HTR-8/SVneo (cell line): Measurements from ENCODE around the gene F12.
"Not testable (repeated sequence)": the region's sequence is repeated elsewhere in the genome, so short reads cannot be mapped to it uniquely, and the experiment has no call there.

ENCODE experiments used
- DNase-seq: peaks from one replicate; pipeline ENCODE4 v3.0.0; 2011; ENCODE audit warnings: low spot score, mixed read lengths; ENCODE audit not compliant: insufficient read length
- FAIRE-seq: peaks from 2 replicates; lab custom pipeline; 2011; peaks lifted over from hg19 to GRCh38; lab: Jason Lieb, UNC

F12 gene

GRCh38 chr5:177390363-177391300 lies 18.7 kb downstream of the F12 start:
- FAIRE-seq (peak; percentile 92), DNase-seq (peak; percentile 93)

GRCh38 chr5:177389241-177390169 lies 19.9 kb downstream of the F12 start:
- FAIRE-seq (peak; percentile 72), DNase-seq (peak; percentile 71)

- FAIRE-seq (no peak), DNase-seq (no peak)
Measured at GRCh38 chr5:177388521-177389052, 20.8 kb downstream of the F12 start.

- no peak for DNase-seq
- no peak for FAIRE-seq
Measured at GRCh38 chr5:177387405-177387804, 22.0 kb downstream of the F12 start.

- DNase-seq (no peak), FAIRE-seq (no peak)
Measured at GRCh38 chr5:177386542-177386941, 22.8 kb downstream of the F12 start.

- FAIRE-seq, result no peak
- DNase-seq, result no peak
Measured at GRCh38 chr5:177385720-177386119, 23.6 kb downstream of the F12 start.

GRCh38 chr5:177384134-177384533 lies 25.2 kb downstream of the F12 start, which contains the start of gene SLC34A1:
TSS of gene SLC34A1 (plus strand) at chr5:177384434. CDS start at chr5:177385742, 1,308 bp downstream.
- DNase-seq (no peak), FAIRE-seq (no peak)

GRCh38 chr5:177383181-177383580 lies 26.2 kb downstream of the F12 start:
- no peak for DNase-seq
- FAIRE-seq, result no peak

GRCh38 chr5:177382423-177383029 lies 26.8 kb downstream of the F12 start:
- DNase-seq (no peak), FAIRE-seq (no peak)

- no peak for FAIRE-seq
Measured at GRCh38 chr5:177380805-177381126, 28.6 kb downstream of the F12 start.

GRCh38 chr5:177378884-177379883 lies 30.2 kb downstream of the F12 start:
- FAIRE-seq (peak; percentile 52), DNase-seq (peak; percentile 38)

More at GRCh38 chr5:177380805-177381126, 28.6 kb downstream of the F12 start:
- DNase-seq, result no peak

- FAIRE-seq, result no peak
Measured at GRCh38 chr5:177377851-177378776, 31.2 kb downstream of the F12 start.

GRCh38 chr5:177376107-177376506 lies 33.3 kb downstream of the F12 start:
- DNase-seq, result no peak
- no peak for FAIRE-seq

More at GRCh38 chr5:177377851-177378776, 31.2 kb downstream of the F12 start:
- no peak for DNase-seq

- FAIRE-seq, DNase-seq: not testable (repeated sequence)
Measured at GRCh38 chr5:177375516-177375915, 33.8 kb downstream of the F12 start.

- DNase-seq, result no peak
Measured at GRCh38 chr5:177374211-177374610, 35.2 kb downstream of the F12 start.

GRCh38 chr5:177373806-177374205 lies 35.6 kb downstream of the F12 start:
- FAIRE-seq, result no peak
- DNase-seq, result no peak

More at GRCh38 chr5:177374211-177374610, 35.2 kb downstream of the F12 start:
- FAIRE-seq, result no peak

GRCh38 chr5:177372910-177373309 lies 36.5 kb downstream of the F12 start:
- DNase-seq, result no peak
- FAIRE-seq, result no peak
